Measurements from ENCODE around the gene SF1.

Gene SF1

DNA sequence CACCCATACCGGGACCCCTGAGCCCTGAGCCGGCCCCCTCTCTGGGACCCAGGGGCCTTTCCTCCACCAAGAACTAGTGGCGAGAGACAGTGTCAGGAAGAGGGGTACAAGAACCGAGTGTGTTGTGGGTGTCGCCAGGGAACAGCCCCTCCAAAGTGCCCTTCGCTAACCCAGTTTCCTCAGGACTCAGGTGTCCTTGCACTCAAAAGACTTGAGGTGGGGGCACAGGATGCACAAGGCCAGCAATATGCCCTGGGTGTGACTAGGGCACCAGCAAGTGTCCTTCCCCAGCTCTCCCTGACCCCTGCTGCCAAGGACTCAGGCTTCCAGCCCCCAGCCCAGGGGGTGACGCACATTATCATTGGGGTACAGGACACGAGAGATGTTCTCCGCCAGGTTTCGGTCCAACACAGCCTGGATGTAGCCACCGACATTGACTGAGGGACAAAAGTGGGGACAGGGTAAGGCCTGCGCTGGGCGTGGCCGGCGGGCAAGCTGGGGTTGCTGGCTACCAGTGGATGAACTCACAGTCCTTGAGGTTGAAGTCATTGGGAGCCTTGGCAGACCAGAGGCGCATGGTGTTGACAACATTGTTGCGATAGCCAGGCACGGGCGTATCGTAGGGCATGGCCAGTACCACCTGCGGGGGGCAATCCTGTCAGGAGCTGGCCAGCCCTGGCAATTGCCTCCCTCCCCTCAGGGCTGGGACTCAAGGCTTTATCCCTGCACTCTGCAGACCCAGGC, 23.3 kb downstream of the SF1 start:
- H3K4me3 ChIP-seq (ENCODE audit: low read length): no peak overlapping the region
- DNase-seq: no peak

DNA sequence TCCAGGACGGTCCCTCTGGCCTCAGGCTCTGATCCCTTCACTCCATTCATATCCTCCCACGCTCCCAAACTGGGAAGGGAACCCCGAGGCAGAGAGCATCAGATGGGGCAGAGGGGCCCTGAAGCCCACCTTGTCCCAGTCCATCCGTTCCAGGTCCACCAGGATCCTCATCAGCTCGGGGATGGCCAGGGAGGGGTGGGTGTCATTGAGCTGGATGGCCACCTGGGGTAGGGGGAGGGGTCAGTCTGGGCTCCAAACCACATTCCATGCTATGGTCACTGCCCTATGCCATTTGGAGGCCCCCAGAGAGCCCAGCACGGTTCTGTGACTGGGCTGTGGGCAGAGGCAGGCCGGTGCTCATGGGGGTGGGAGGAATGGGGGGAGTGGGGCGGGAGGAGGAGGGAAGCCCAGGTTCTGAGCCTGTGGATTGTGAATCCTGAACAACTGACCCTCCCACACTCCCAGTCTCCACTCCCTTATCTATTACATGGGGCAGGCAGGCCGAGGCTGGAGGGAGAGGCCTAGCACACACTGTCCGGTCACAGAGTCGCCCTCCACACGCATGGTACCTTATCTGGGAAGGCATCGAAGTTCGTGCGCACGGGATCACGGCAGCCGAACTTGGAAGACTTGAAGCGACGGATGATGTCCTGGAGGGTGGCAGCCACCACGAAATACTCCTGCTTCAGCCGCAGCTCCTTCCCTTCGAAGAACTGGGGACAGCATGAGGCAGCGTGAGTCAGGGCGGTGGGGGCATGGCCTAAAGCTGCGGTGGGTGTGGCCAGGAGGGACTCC, 24.0 kb downstream of the SF1 start:
- H3K36me3 ChIP-seq (replicated peaks; ENCODE audit: insufficient read depth, low read length): no peaks in the 10 kb centered on the region
- H3K27me3 ChIP-seq (replicated peaks; ENCODE audit: insufficient read depth, low read length): no peaks in the 10 kb centered on the region
- H3K9me2 ChIP-seq (replicated peaks; ENCODE audit: insufficient read depth, low read length): no peaks in the 10 kb centered on the region
- no peaks in the 10 kb centered on the region for H3K9me3 ChIP-seq (replicated peaks; ENCODE audit: insufficient read depth, low read length)
- H3K4me3 ChIP-seq (ENCODE audit: low read length): no peak overlapping the region
- no peak overlapping the region for H2AFZ ChIP-seq (ENCODE audit: low read length)
- no peaks in the 10 kb centered on the region for H3K79me2 ChIP-seq (ENCODE audit: low read length)
- TF ChIP-seq, protein P1, sequence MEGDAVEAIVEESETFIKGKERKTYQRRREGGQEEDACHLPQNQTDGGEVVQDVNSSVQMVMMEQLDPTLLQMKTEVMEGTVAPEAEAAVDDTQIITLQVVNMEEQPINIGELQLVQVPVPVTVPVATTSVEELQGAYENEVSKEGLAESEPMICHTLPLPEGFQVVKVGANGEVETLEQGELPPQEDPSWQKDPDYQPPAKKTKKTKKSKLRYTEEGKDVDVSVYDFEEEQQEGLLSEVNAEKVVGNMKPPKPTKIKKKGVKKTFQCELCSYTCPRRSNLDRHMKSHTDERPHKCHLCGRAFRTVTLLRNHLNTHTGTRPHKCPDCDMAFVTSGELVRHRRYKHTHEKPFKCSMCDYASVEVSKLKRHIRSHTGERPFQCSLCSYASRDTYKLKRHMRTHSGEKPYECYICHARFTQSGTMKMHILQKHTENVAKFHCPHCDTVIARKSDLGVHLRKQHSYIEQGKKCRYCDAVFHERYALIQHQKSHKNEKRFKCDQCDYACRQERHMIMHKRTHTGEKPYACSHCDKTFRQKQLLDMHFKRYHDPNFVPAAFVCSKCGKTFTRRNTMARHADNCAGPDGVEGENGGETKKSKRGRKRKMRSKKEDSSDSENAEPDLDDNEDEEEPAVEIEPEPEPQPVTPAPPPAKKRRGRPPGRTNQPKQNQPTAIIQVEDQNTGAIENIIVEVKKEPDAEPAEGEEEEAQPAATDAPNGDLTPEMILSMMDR (IDR thresholded peaks at IDR 0.05; ENCODE audit: low read length): no peak
- TF ChIP-seq EZH2 (optimal IDR thresholded peaks at IDR 0.05; ENCODE audit: low read depth, low read length): no peak
- no peak for TF ChIP-seq EZH2phosphoT487 (IDR thresholded peaks at IDR 0.05; ENCODE audit: low read length)
- H3K4me2 ChIP-seq (ENCODE audit: low read depth, low read length): no peak overlapping the region
- no peaks in the 10 kb centered on the region for H3F3A ChIP-seq (ENCODE audit: insufficient read depth, low read length)
- H3K27ac ChIP-seq (ENCODE audit: low read length): no peak overlapping the region
- DNase-seq: no peak
- H3K9ac ChIP-seq (ENCODE audit: low read length): no peak overlapping the region
- no peaks in the 10 kb centered on the region for H3K4me1 ChIP-seq (ENCODE audit: low read length)
- no peaks in the 10 kb centered on the region for H4K20me1 ChIP-seq (ENCODE audit: insufficient read depth, low read length)

More for the DNA sequence above, 23.3 kb downstream of the SF1 start:
- no peak for TF ChIP-seq EZH2phosphoT487 (IDR thresholded peaks at IDR 0.05; ENCODE audit: low read length)
- no peak for TF ChIP-seq EZH2 (optimal IDR thresholded peaks at IDR 0.05; ENCODE audit: low read depth, low read length)
- TF ChIP-seq, protein P1 (IDR thresholded peaks at IDR 0.05; ENCODE audit: low read length): no peak
- no peak overlapping the region for H2AFZ ChIP-seq (ENCODE audit: low read length)
- no peaks in the 10 kb centered on the region for H4K20me1 ChIP-seq (ENCODE audit: insufficient read depth, low read length)
- H3K27ac ChIP-seq (ENCODE audit: low read length): no peak overlapping the region
- no peaks in the 10 kb centered on the region for H3K27me3 ChIP-seq (replicated peaks; ENCODE audit: insufficient read depth, low read length)
- no peak overlapping the region for H3K9ac ChIP-seq (ENCODE audit: low read length)
- no peaks in the 10 kb centered on the region for H3K36me3 ChIP-seq (replicated peaks; ENCODE audit: insufficient read depth, low read length)
- no peaks in the 10 kb centered on the region for H3K9me2 ChIP-seq (replicated peaks; ENCODE audit: insufficient read depth, low read length)
- no peaks in the 10 kb centered on the region for H3K79me2 ChIP-seq (ENCODE audit: low read length)
- no peaks in the 10 kb centered on the region for H3K4me1 ChIP-seq (ENCODE audit: low read length)
- H3F3A ChIP-seq (ENCODE audit: insufficient read depth, low read length): no peaks in the 10 kb centered on the region
- H3K4me2 ChIP-seq (ENCODE audit: low read depth, low read length): no peak overlapping the region
- no peaks in the 10 kb centered on the region for H3K9me3 ChIP-seq (replicated peaks; ENCODE audit: insufficient read depth, low read length)

DNA sequence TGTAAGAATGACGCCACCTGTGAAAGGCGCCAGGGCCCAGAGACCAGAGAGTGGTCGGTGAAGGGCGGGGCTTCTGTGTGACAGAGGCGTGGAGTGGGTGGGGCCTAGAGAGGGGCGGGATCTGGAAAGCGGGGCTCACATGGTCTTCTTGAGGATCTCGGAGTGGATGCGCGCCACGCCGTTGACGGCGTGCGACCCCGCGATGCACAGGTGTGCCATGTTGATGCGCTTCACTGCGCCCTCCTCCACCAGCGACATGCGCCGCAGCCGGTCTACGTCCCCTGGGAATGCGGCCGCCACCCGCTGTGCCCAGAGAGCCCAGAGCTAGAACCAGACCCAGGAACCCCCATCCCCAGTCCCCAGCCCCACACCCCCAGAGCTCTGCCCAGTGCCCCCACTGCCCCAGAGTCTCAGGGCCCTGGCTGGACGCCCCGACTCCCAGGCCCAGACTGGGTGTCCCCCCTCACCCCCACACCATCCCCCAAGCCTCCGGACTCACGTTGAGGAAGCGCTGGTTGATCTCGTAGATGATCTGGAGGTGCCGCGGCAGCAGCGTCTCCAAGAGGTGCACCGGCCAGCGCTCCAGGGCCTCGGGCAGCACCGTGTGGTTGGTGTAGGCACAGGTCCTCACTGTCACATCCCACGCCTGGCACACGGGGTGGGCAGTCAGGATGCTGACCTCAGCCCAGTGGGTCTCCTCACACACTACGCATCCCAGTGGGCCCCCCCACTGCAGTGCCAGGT, 24.8 kb downstream of the SF1 start:
- Histone ChIP-seq H3K4me1 (ENCODE audit: low read length) (no peaks in the 10 kb centered on the region), H3K27me3 (replicated peaks; ENCODE audit: insufficient read depth, low read length) (no peaks in the 10 kb centered on the region), H3K9ac (ENCODE audit: low read length) (no peak overlapping the region), H2AFZ (ENCODE audit: low read length) (no peak overlapping the region), H4K20me1 (ENCODE audit: insufficient read depth, low read length) (no peaks in the 10 kb centered on the region), H3K4me2 (ENCODE audit: low read depth, low read length) (no peak overlapping the region), H3K9me2 (replicated peaks; ENCODE audit: insufficient read depth, low read length) (no peaks in the 10 kb centered on the region), H3K36me3 (replicated peaks; ENCODE audit: insufficient read depth, low read length) (no peaks in the 10 kb centered on the region), H3K9me3 (replicated peaks; ENCODE audit: insufficient read depth, low read length) (no peaks in the 10 kb centered on the region), H3K79me2 (ENCODE audit: low read length) (no peaks in the 10 kb centered on the region), H3F3A (ENCODE audit: insufficient read depth, low read length) (no peaks in the 10 kb centered on the region), H3K27ac (ENCODE audit: low read length) (no peak overlapping the region), H3K4me3 (ENCODE audit: low read length) (no peak overlapping the region)
- TF ChIP-seq EZH2phosphoT487 (IDR thresholded peaks at IDR 0.05; ENCODE audit: low read length) (no peak), EZH2 (optimal IDR thresholded peaks at IDR 0.05; ENCODE audit: low read depth, low read length) (no peak)
- TF ChIP-seq, protein P1 (IDR thresholded peaks at IDR 0.05; ENCODE audit: low read length): no peak
- DNase-seq: no peak

Data from MM.1S (cell line).